ENCODE measurements around the gene BRAT1.

The BRAT1 gene

GRCh38 chr7:2517678-2518507, 37.4 kb downstream of the BRAT1 start:
- no peak for TF ChIP-seq CTCF (conservative IDR thresholded peaks at IDR 0.05; ENCODE audit: low read depth, low read length)
- DNase-seq (ENCODE audit: low read depth): peak; percentile 61

GRCh38 chr7:2517026-2517425, 38.3 kb downstream of the BRAT1 start:
- no peak overlapping the region for H3K4me3 ChIP-seq (ENCODE audit: low read depth, low read length)
- peak; percentile 95 for DNase-seq (ENCODE audit: low read depth)
- peak; percentile 40 for TF ChIP-seq CTCF (conservative IDR thresholded peaks at IDR 0.05; ENCODE audit: low read depth, low read length)

More at GRCh38 chr7:2517678-2518507, 37.4 kb downstream of the BRAT1 start:
- no peak overlapping the region for H3K4me3 ChIP-seq (ENCODE audit: low read depth, low read length)

DNA sequence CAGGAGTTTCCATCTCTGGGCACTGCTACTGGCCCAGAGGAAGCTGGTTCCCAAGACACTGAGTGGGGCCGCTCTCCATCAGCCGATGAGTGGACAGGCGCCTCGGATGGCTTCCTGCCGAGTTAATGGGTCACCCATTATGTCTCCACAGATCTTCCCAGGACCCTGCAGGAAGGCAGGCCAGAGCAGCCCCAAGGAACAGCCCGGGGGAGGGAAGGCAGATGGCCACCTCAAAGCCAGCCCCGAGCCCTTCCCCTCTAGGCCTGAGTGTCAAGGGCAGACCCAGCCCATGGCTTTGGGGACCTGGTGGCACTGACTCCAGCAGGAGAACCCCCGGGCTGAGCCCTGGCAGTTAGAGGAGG, 39.1 kb downstream of the BRAT1 start:
- peak; percentile 30 for DNase-seq (ENCODE audit: low read depth)
- TF ChIP-seq CTCF (conservative IDR thresholded peaks at IDR 0.05; ENCODE audit: low read depth, low read length): no peak
- H3K4me3 ChIP-seq (ENCODE audit: low read depth, low read length): no peak overlapping the region

DNA sequence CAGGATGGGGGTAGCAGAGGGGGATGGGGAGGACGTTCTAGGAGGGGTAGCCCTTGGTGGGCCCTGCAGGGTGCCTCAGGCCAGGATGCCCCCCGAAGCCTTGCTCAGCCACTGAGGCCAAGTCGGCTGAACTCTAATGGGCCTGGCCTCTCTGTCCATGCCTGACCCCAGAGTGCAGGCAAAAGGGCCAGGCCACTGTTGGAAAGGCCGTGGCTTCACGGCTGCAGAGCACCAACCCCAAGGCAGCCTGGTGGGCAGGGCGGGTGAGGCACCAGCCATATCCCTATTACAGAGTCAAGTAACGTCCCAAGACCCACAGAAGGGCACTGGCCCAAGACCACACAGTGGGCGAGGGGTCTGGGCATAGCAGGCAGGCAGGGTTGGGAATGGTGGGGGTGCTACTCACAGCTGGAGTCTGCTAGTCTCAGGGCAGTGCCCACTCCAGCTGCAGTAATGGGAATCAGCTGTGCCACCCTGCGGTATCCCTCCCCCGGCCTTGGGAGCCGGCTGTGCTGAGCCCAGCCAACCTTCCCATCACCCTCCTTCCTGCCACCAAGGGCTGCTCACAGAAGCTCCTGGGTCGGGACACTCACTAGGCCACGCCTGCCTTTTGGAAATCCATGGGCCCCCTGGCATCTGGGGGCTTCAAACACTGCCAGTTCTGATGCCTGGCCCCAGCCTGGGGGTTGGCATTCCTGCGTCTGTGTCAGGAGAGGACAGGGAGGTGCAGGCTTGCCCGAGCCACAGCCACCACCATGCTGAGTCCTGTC, 39.7 kb downstream of the BRAT1 start:
- DNase-seq (ENCODE audit: low read depth): no peak
- TF ChIP-seq CTCF (conservative IDR thresholded peaks at IDR 0.05; ENCODE audit: low read depth, low read length): no peak
- H3K4me3 ChIP-seq (ENCODE audit: low read depth, low read length): no peak overlapping the region

DNA sequence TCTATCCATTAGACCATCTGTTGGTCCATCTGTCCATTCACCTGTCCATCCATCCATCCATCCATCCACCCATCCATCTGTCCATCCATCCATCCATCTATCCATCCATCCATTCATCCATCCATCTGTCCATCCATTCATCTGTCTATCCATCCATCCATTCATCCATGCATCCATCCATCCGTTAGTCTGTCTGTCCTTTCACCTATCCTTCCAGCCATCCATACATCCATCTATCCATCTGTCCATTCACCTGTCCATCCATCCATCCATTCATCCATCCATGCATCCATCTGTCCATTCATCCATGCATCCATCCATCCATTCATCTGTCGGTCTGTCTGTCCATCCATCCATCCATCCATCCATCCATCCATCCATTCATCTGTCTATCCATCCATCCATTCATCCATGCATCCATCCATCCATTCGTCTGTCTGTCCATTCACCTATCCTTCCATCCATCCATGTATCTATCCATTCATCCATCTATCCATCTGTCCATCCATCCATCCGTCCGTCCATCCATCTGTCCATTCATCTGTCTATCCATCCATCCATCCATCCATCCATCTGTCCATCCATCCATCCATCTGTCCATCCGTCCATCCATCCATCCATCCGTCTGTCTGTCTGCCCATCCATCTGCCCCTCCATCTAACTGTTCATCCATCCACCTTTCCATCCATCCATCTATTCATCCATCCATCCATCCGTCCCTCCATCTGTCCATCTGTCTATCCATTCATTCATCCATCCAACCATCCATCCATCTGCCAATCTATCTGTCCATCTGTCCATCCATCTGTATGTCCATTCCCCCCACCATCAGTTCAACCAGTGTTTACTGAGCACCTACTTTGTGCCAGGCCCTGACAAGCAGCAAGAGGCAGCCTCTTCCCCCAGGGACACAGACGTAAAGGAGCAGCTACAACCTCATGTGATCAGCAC, 40.6 kb downstream of the BRAT1 start:
- no peak for TF ChIP-seq CTCF (conservative IDR thresholded peaks at IDR 0.05; ENCODE audit: low read depth, low read length)
- DNase-seq (ENCODE audit: low read depth): no peak
- no peak overlapping the region for H3K4me3 ChIP-seq (ENCODE audit: low read depth, low read length)

DNA sequence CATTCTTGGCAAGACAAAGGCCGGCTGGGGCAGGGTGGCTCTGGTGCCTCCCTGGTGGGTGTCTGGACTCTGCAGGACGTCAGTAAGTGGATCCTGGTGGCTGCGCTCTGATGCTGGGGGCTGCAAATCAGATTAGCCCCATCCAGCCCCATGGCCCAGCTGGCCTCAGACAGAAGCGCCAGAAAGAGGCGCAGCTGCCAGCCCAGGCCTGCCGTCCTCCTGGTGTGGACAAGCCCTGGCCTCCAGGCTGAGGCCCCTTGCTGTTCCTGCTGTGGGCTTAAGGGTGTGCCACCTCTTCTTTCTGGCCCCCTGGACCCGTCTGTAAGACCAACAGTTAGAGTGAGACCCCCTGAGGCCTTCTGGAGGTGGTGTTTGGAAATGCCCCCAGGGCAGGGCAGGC, 41.6 kb downstream of the BRAT1 start:
- DNase-seq (ENCODE audit: low read depth): no peak
- no peak for TF ChIP-seq CTCF (conservative IDR thresholded peaks at IDR 0.05; ENCODE audit: low read depth, low read length)
- H3K4me3 ChIP-seq (ENCODE audit: low read depth, low read length): no peak overlapping the region

All from choroid plexus epithelial cell (primary cell).